GM18868 (cell line): Measurements from ENCODE around the gene LRRC36.
"Not testable (repeated sequence)": the region's sequence is repeated elsewhere in the genome, so short reads cannot be mapped to it uniquely, and the experiment has no call there.

Experiments
- ATAC-seq: cut with Tn5 transposase; IDR thresholded peaks from one replicate; pipeline ENCODE4 v1.9.1; 2021; ENCODE audit warnings: mild to moderate bottlenecking, moderate library complexity; ENCODE audit not compliant: unreplicated experiment

The LRRC36 gene

DNA sequence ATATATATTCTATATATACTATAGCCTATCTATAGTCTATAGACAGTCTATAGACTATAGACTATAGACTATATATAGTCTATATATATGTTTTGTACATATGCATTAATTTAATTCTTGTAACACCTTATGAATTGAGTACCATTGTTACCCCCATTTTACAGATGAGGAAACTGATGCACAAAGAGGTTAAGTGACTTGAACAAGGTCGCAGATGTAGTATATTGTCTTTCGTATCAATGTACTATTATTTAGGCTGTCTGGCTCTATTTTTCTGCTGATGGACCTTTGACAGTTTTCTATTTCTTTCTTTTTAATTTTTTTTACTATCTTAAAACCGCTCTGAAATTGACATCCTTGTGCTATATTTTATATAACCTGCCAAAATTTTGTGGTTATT, 14.6 kb downstream of the LRRC36 start:
- no peak for ATAC-seq

DNA sequence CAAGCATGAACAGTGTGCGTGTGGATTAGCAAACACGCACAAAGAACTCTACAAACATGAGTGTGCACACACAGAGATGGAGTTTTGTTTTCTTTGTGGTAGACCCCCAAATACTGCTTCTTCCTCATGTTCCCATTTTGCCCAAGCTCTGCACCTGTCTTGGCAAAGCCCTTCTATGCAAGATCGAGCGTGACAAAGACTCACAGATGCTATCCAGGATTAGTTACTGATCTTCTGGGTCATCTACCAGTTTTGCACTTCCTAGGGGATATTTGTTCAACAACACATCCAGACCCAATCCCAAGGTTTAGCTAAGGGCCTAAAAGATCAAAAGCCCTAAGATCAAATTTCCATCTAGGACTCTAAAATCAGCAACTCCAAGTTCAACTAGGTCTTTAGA, 16.0 kb downstream of the LRRC36 start:
- ATAC-seq: no peak

- ATAC-seq: no peak
Observed at GRCh38 chr16:67345401-67345800, 18.8 kb downstream of the LRRC36 start.

- no peak for ATAC-seq
Observed at GRCh38 chr16:67346341-67346740, 19.7 kb downstream of the LRRC36 start.

- ATAC-seq: no peak
Observed at GRCh38 chr16:67349172-67349571, 22.6 kb downstream of the LRRC36 start.

DNA sequence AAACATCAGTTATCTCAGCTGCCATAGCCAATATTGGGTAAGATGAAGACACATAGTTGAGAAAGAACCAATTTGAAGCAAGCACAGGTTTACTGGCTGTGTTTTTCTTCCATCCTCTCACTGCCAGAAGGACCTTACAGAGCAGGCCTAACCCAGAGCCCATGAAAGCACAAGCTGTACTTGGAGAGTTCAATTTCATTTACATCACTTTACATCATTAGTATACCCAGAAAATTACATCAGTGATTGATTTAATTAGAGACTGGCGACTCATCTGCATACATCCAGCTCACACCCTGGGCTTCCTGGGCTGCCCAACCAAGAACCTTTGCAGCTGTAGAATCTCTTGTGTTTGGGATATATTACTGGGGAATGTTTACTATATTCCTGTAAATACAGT, 23.7 kb downstream of the LRRC36 start:
- no peak for ATAC-seq

GRCh38 chr16:67352463-67352862, 25.8 kb downstream of the LRRC36 start:
- ATAC-seq: not testable (repeated sequence)

- ATAC-seq: no peak
Observed at GRCh38 chr16:67356396-67356795, 29.8 kb downstream of the LRRC36 start.

GRCh38 chr16:67357561-67357960, 30.9 kb downstream of the LRRC36 start:
- no peak for ATAC-seq

DNA sequence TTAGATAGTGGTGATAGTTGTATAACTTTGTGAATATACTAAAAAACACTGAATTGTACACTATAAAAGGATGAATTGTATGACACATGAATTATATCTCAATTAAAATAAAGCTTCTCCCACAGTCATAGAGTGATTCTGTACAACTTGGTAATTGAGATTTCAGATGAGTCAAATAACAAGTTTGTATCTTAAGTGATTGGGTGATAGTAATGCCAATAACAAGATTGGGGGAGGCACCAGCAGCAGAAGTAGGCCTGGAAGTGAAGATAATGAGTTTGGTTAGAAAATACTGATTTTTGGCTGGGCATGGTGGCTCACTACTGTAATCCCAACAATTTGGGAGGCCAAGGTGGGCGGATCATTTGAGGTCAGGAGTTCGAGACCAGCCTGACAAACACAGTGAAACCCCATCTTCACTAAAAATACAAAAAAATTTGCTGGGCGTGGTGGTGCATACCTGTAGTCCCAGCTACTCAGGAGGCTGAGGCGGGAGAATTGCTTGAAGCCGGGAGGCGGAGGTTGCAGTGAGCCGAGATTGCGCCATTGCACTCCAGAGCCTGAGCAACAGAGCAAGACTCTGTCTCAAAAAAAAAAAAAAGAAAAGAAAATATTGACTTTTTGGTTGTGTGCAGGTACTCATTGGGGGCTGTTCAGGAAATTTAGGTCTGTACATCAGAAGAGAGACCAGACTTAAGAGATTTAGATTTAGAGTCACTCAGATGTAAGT, 33.1 kb downstream of the LRRC36 start:
- not testable (repeated sequence) for ATAC-seq

DNA sequence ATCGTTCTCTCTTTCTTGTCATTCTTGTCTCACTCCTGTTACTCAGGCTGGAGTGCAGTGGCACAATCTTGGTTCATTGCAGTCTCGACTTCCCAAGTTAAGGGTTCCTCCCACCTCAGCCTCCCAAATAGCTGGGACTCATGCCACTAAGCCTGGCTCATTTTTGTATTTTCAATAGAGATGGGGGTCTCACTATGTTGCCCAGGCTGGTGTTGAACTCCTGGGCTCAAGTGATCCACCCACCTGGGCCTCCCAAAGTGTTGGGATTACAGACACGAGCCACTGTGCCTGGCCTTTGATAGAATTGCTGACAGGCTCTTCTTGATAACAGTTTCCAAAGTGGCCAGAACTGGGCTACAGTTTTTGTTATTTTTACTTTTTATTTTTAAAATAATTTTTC, 34.4 kb downstream of the LRRC36 start:
- no peak for ATAC-seq

- ATAC-seq: no peak
Observed at GRCh38 chr16:67364600-67365235, 38.1 kb downstream of the LRRC36 start.

DNA sequence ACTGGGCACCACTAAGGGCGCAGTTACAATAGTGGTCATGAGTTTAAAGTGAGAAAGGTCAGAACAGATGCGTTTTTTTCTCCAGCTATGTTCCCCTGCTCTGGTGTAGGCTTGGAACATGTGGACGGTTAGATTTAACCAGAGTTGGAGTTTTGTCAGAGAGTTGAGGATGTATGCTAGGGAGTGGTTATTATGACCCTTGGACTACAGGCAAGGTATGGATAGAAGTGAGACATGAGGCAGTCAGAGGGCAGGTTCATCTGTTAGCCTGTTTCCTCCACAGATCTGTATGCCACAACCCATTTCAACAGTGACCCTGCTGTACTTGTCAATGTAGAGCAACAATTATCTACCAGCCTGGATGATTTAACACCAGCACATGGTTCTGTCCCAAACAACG, 44.0 kb downstream of the LRRC36 start:
- no peak for ATAC-seq

DNA sequence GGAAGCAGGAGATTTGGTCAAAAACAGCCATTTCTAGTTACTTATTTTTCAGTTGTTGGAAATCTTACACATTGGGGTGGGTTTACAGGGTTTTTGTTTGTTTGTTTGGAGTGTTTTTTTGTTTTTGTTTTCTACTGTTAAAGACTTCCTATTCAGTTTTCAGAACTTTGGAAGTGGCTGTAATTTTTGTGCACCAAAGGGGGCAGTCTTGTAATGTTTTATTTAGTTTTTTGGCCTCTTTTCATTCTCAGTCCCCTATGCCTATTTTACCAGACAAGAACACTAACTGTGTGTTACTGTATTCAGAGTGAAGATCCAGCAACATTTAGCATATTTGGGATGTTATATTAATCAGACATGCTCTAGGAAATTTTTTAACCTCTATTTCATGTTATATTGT, 46.0 kb downstream of the LRRC36 start:
- no peak for ATAC-seq

DNA sequence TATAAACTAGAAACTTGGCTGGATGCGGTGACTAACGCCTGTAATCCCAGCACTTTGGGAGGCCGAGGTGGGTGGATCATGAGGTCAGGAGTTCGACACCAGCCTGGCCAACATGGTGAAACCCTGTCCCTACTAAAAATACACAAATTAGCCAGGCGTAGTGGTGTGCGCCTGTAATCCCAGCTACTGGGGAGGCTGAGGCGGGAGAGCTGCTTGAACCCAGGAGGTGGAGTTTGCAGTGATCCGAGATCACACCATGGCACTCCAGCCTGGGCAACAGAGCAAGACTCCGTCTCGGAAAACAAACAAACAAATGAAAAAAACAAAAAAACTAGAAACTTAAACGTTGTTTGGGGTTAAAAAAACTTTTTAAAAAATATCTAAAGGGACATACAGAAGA, 49.4 kb downstream of the LRRC36 start:
- ATAC-seq: not testable (repeated sequence)

- no peak for ATAC-seq
Observed at GRCh38 chr16:67378642-67379041, 52.0 kb downstream of the LRRC36 start.

GRCh38 chr16:67383284-67383683, 56.7 kb downstream of the LRRC36 start:
- no peak for ATAC-seq

GRCh38 chr16:67384778-67385510, 58.3 kb downstream of the LRRC36 start:
- no peak for ATAC-seq

GRCh38 chr16:67386861-67387455, 60.3 kb downstream of the LRRC36 start:
- ATAC-seq: no peak

DNA sequence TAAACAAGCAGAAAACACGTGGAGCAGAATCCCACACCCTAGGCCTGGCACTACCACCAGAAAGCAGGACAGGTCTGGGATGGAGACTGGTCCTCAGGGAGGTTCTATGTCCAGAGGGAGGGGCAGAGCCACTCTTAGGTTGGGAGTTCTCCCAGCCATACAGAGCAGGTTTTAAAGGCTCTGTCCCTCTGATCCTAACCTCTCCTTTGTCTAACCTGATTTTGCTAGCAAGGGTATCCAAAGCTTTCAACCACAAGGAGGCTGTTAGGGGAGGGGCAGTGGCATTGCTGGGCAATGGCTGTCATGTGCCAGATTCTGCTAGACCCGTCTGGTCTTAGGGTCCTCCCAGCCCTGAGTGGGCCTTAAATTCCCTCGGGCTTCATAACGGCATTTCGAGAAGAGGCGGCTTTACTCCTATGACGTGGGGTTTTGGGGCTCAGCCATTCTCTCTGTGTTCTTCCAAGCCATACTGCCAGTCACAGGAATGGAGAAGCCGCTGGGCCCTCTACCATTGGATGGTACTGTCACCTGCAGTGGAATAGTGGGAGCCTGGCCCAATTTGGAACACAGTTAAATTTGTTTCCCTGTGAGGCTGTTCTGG, 61.0 kb downstream of the LRRC36 start:
- no peak for ATAC-seq

DNA sequence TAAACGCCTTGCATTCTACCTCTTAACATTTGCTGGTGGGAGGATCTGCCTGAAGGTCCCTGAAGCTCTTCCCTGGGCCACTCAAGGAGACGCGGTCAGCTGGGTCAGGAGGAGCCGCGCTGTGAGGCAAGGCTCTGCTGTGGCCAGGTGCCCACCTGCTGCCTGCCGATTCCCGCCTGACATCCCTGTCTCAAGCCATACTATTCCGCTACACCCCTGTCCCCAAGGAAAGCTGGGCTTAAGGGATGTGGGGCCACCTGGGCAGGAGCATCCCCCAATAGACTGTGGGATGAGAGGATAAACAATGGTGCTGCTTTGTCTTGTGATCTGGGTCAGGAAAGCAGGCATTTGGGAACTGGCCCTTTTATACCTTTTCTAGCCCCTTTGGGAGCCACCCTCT, 61.6 kb downstream of the LRRC36 start:
- ATAC-seq: no peak
